ENCODE results near the gene ADGRE1.

- TF ChIP-seq FOXK2 (IDR thresholded peaks at IDR 0.05) (no peak), FOXM1 (IDR thresholded peaks at IDR 0.05; ENCODE audit: borderline replicate concordance) (no peak), FOXA1 (IDR thresholded peaks at IDR 0.05) (no peak), ELF4 (IDR thresholded peaks at IDR 0.05) (no peak), SP1 (IDR thresholded peaks at IDR 0.05) (no peak), ARNT (IDR thresholded peaks at IDR 0.05) (no peak), TARDBP (IDR thresholded peaks at IDR 0.05) (no peak), ZNF384 (IDR thresholded peaks at IDR 0.05) (no peak)
Measured at GRCh38 chr19:6903446-6903845, 16.1 kb downstream of the ADGRE1 start.

All from HEK293T (cell line).